ENCODE measurements around the gene SULT4A1.

DNA sequence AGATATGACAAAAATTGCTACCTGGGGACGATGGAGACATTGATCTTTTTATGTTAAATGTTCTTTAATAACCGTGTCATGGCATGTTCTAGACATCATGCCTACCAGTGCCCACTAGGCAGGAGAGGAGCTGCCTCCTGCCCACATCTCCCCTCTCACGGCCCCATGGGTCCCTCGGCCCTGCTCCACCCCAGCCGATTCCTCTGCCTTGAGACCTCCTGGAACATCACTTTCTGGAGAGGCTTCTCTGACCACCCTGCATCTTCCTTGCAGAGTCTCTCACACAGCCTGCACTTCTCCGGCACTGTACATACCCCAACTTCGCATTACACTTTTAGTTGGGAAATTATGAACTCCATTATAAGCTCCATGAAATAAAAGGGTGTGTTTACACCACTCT, 67.0 kb downstream of the SULT4A1 start:
- TF ChIP-seq, protein P1, sequence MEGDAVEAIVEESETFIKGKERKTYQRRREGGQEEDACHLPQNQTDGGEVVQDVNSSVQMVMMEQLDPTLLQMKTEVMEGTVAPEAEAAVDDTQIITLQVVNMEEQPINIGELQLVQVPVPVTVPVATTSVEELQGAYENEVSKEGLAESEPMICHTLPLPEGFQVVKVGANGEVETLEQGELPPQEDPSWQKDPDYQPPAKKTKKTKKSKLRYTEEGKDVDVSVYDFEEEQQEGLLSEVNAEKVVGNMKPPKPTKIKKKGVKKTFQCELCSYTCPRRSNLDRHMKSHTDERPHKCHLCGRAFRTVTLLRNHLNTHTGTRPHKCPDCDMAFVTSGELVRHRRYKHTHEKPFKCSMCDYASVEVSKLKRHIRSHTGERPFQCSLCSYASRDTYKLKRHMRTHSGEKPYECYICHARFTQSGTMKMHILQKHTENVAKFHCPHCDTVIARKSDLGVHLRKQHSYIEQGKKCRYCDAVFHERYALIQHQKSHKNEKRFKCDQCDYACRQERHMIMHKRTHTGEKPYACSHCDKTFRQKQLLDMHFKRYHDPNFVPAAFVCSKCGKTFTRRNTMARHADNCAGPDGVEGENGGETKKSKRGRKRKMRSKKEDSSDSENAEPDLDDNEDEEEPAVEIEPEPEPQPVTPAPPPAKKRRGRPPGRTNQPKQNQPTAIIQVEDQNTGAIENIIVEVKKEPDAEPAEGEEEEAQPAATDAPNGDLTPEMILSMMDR (IDR thresholded peaks at IDR 0.05; ENCODE audit: low read length), result no peak
- TF ChIP-seq EZH2phosphoT487 (IDR thresholded peaks at IDR 0.05; ENCODE audit: low read length) (no peak), EZH2 (optimal IDR thresholded peaks at IDR 0.05; ENCODE audit: low read depth, low read length) (no peak)
